GM21381 (cell line): ENCODE measurements around the gene TRAF2.

ENCODE experiments used
- ATAC-seq: cut with Tn5 transposase; IDR thresholded peaks from one replicate; pipeline ENCODE4 v1.9.1; 2021; ENCODE audit warnings: mild to moderate bottlenecking, moderate library complexity; ENCODE audit not compliant: unreplicated experiment

TRAF2 gene

GRCh38 chr9:136847088-136847825, 39.1 kb upstream of the TRAF2 start:
- no peak for ATAC-seq

GRCh38 chr9:136847826-136848392, 38.4 kb upstream of the TRAF2 start:
- ATAC-seq = no peak

- ATAC-seq = no peak
Observed at GRCh38 chr9:136848393-136849037, 37.8 kb upstream of the TRAF2 start.

- ATAC-seq = peak; percentile 75
Observed at GRCh38 chr9:136849038-136849959, 37.0 kb upstream of the TRAF2 start, which contains the start of gene PHPT1. Gene PHPT1 (plus strand): TSS chr9:136849409. CDS start chr9:136849431, 22 bp downstream.

- ATAC-seq = no peak
Observed at GRCh38 chr9:136849960-136850865, 36.1 kb upstream of the TRAF2 start.

GRCh38 chr9:136850866-136851775, 35.2 kb upstream of the TRAF2 start:
- ATAC-seq = no peak

- ATAC-seq = no peak
Observed at GRCh38 chr9:136851941-136852663, 34.2 kb upstream of the TRAF2 start, which contains the start of gene MAMDC4. Gene MAMDC4 (plus strand): TSS chr9:136852346. CDS start chr9:136852417, 71 bp downstream.

GRCh38 chr9:136852664-136853595, 33.4 kb upstream of the TRAF2 start:
- ATAC-seq = no peak

- no peak for ATAC-seq
Observed at GRCh38 chr9:136853596-136854112, 32.7 kb upstream of the TRAF2 start.

GRCh38 chr9:136854113-136854841, 32.0 kb upstream of the TRAF2 start:
- ATAC-seq = no peak

GRCh38 chr9:136854842-136855460, 31.4 kb upstream of the TRAF2 start:
- no peak for ATAC-seq

GRCh38 chr9:136855461-136856078, 30.7 kb upstream of the TRAF2 start:
- ATAC-seq = no peak

- ATAC-seq = no peak
Observed at GRCh38 chr9:136856079-136856476, 30.2 kb upstream of the TRAF2 start.

- no peak for ATAC-seq
Observed at GRCh38 chr9:136856541-136857141, 29.7 kb upstream of the TRAF2 start.

- ATAC-seq = no peak
Observed at GRCh38 chr9:136857166-136857565, 29.1 kb upstream of the TRAF2 start.
